Stimulated activated CD4-positive, alpha-beta T cell treated with anti-CD3 and anti-CD28 coated beads, Interleukin-1b, Interleukin-23, amount 100 ng/mL, for 24 hours (primary cell): Measurements from ENCODE around the gene PPTC7.
"Not testable (repeated sequence)": the region's sequence is repeated elsewhere in the genome, so short reads cannot be mapped to it uniquely, and the experiment has no call there.

Experiments
- DNase-seq, 4 experiments: peaks; one replicate each; pipeline ENCODE4 v3.0.0-alpha.2; 2020; ENCODE audit warnings: low read depth in 4 of 4, low spot score in 1 of 4

Gene PPTC7, protein sequence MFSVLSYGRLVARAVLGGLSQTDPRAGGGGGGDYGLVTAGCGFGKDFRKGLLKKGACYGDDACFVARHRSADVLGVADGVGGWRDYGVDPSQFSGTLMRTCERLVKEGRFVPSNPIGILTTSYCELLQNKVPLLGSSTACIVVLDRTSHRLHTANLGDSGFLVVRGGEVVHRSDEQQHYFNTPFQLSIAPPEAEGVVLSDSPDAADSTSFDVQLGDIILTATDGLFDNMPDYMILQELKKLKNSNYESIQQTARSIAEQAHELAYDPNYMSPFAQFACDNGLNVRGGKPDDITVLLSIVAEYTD

DNA sequence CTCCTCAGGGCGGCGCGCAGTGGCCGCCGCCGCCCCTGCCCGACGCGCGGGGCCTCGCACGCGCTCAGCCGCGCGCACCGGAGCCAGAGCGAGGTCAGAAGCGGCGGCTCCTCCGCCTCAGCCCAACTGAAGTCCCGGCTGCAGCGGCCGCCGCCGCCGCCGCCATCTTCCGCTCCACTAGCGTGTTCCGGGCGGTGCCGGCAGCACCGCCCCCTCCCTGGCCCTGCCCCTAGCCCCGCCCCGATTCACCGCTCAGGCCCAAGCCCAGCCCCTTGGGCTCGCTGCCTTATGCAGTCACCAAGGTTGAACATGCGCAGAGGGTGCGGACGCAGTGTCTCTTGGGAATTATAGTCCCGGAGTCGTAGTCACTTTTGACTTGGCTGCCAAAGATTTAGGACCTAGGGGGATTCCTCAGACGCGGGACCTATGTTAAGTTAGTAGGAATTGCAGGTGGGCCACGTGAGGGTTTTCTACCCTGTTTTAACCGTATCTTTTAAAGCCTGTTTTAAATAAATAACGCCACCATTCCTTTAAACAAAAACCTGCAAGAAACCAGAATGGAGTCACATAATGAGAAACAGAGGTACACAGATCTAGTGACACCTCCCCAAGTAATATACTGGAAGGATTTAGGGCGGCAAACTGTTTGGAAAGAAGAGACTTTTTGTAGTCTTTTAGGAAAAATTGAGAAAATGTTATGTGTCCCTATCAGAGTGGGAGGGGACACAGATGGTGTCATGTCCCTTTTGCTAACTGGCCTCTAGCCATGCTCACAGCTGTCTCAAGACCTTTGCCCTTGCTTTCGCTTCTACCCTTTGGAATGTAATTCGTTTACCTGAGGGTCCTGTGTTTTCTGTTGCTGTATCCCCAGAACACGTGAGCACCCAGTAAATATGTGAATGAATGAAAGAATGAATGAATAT is at the start of gene PPTC7:
Gene PPTC7, minus strand, starts transcription at position 182 of the 923 bp plus-strand sequence. CDS start 287 bp downstream, outside the sequence.
- peak; percentile 91 to 96 (median 95) for DNase-seq

DNA sequence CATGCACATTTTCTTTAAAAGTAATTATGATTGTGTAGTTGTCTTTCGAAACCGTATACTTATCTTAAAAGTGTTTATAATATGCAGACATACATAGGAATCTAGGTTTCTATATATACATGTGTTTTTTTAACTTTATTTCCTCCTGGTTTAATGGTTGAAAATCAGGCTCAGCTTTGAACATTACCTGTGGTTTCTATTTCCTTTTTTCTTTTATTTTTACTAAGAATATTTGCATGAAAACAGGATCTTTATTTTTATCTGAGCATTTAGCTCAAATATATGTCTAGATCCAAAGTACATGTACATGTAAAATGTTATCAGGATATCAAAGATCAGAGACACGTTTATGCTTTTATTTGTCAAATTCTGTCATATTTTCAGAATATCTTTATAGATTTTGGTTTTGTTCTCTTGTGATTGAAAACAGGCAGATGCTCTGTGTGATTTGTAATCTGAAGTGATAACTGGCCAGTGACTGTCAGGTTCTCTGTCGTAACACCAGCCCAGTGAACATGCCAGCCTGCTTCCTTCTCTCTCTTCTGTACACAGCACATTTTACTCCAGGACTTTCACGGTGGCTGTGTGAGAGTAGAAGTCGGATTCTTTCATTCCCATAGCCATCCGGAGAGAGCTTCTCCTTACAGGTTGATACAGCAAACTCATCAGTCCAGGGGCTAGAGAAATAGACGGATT is 44.5 kb upstream of the PPTC7 start:
- no peak for DNase-seq

DNA sequence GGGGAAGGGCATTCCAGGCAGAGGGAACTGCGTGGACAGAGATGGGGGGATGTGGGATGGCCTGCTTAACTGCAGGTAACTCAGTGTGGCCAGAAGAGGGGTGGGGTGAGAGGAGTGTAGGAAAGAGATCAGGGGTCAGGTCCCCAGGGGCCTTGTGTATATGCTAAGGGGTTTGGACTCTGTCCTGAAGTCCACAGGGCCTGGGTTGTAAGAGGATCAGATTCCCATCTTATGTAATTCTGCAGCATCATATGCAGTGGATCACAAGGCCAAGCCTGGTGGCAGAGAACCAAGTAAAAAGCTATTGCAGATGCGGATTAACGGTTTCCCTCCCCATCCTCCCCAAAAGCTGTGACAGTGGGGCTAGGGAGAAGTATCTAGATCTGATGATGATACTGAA is 39.5 kb upstream of the PPTC7 start:
- no peak for DNase-seq

- peak in 1 of 4 experiments; percentile 25 for DNase-seq
These were observed 36.4 kb upstream of the PPTC7 start for GRCh38 chr12:110619534-110619953.

GRCh38 chr12:110616471-110617115 is 33.5 kb upstream of the PPTC7 start:
- no peak for DNase-seq

- DNase-seq, result no peak
These were observed 32.1 kb upstream of the PPTC7 start for GRCh38 chr12:110615171-110615570.

GRCh38 chr12:110613771-110614684 is 30.9 kb upstream of the PPTC7 start, which contains the start of gene TCTN1:
Gene TCTN1, plus strand, starts transcription at chr12:110614129. Its CDS starts 54 bp downstream, at chr12:110614183.
- DNase-seq, result peak; percentile 90 to 98 (median 93)

- no peak for DNase-seq
These were observed 30.1 kb upstream of the PPTC7 start for GRCh38 chr12:110613071-110613770.

- no peak for DNase-seq
These were observed 23.1 kb upstream of the PPTC7 start for GRCh38 chr12:110606253-110606611.

DNA sequence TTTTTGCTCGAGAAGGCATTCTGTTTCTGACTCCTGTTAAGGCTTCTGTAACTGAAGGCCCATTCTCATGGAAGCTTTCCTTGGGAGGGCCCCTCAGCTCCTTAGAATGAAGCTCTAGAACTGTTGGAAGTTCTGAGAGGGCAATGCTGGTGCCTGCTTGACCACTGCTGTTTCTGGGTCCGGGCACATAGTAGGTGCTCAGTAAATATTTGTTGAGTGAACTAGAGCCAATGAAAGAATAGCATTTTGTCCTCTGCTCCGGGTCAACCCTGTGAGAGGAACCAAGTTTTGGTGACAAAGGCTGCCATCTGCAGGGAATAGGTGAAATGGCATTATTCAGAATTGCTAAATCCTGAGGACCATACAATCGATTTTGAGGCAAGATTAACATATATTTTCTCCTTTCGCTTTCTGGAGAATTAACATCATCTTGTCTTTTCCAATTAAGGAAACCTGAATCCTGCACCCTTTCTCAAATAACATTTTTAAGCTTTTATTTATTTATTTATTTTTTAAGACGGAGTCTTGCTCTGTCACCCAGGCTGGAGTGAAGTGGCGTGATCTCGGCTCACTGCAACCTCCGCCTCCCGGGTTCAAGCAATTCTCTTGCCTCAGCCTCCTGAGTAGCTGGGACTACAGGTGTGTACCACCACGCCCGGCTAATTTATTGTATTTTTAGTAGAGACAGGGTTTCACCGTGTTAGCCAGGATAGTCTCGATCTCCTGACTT is 19.1 kb upstream of the PPTC7 start:
- not testable (repeated sequence) for DNase-seq

DNA sequence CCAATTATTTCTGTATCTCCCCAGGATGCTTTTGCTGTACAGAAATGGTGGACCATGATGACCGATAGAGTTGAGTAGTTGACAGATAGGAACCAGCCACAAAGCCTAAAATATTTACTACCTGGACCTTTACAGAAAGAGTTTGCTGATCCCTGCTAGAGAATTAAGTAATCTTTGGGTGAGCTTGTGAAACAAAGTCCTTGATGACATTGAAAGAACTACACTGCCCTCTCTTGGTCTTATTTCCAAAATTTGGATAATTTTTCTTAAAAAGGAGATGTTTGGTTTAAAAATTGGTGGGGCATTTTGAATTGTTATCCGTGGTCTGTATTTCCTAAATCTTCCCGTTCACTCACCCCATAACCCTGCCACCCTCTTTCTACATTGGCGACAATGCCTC is 17.1 kb upstream of the PPTC7 start:
- DNase-seq, result no peak

- DNase-seq, result no peak
These were observed 16.2 kb upstream of the PPTC7 start for GRCh38 chr12:110599334-110599733.

DNA sequence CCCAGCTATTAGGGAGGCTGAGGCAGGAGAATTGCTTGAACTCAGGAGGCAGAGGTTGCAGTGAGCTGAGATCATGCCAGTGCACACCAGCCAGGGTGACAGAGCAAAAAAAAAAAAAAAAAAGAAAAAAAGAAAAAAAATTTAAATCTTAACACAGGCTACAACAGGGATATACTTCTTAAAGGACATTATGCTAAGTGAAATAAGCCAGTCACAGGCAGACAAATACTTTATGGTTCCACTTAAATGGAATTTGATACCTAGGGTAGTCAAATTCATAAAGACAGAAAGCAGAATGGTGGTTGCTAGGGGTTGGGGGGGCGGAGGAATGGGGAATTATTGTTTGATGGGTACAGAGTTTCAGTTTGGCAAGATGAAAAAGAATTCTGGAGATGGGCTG is 14.8 kb upstream of the PPTC7 start:
- no peak for DNase-seq

GRCh38 chr12:110592919-110593318 is 9.8 kb upstream of the PPTC7 start:
- not testable (repeated sequence) for DNase-seq

- no peak for DNase-seq
These were observed 9.0 kb upstream of the PPTC7 start for GRCh38 chr12:110592078-110592477.

- DNase-seq, result no peak
These were observed 8.4 kb upstream of the PPTC7 start for GRCh38 chr12:110591451-110592051.

DNA sequence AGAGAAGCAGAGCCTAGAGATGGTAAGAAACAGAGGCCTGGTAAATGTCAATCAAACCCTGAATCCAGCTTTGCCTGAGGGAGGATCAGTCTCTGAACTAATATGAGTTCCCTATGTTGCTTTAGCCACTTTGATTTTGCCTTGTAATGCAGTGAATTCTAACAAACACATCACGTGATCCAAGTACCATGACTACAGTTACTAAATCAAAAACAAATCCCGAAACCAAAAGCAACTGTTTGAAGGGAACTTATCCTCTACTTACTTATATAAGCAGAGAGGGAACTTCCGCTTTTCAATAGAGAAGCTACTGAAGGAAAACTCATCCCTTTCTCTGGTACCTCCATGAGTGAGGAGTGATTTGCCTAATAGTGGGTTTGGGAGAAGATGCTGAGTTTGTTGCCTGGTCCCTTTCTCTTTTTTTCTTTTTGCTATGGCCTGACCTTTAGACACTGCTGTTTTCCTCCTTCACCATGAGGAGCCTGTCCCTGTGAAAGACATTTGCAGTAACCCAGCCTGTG is 7.7 kb upstream of the PPTC7 start:
- DNase-seq, result no peak

GRCh38 chr12:110590059-110590458 is 6.9 kb upstream of the PPTC7 start:
- DNase-seq, result no peak
